GM12801 (cell line): ENCODE results near the gene UQCRFS1.

Experiments used
- TF ChIP-seq, protein P1 (sequence below): IDR thresholded peaks from one replicate; pipeline ENCODE4 v1.5.1; 2011; ENCODE audit warnings: control low read depth; ENCODE audit not compliant: insufficient read length; ENCODE audit errors: extremely low read depth

Gene UQCRFS1

GRCh38 chr19:29239213-29239776 lies 26.3 kb upstream of the UQCRFS1 start:
- TF ChIP-seq, protein P1, sequence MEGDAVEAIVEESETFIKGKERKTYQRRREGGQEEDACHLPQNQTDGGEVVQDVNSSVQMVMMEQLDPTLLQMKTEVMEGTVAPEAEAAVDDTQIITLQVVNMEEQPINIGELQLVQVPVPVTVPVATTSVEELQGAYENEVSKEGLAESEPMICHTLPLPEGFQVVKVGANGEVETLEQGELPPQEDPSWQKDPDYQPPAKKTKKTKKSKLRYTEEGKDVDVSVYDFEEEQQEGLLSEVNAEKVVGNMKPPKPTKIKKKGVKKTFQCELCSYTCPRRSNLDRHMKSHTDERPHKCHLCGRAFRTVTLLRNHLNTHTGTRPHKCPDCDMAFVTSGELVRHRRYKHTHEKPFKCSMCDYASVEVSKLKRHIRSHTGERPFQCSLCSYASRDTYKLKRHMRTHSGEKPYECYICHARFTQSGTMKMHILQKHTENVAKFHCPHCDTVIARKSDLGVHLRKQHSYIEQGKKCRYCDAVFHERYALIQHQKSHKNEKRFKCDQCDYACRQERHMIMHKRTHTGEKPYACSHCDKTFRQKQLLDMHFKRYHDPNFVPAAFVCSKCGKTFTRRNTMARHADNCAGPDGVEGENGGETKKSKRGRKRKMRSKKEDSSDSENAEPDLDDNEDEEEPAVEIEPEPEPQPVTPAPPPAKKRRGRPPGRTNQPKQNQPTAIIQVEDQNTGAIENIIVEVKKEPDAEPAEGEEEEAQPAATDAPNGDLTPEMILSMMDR: no peak

GRCh38 chr19:29233591-29233990 lies 20.6 kb upstream of the UQCRFS1 start:
- TF ChIP-seq, protein P1: no peak

DNA sequence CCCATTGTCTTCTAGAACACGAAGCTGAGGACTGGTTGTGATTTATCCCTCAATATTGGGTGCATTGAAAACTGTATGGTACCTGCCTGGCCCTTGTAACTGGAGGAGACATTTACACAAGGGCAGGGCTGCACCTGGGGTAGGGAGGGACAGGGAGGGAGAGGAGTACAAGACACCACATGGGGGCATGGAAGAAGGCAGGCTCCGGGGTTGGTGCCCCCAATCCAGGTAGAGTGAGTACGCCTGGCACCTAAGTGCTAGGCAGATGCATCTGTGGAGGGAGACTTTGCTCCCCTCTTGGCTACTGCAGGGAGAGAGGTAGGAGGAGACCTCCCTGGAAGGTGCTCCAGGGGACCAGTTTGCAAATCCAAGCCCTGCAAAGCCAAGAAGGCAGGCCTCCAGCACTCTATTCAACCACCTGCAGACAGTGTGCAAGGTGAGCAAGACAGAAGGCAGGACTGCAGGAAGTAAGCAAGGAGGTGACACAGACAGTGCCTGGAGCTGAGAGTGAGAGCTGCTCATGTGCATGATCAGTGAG lies 19.4 kb upstream of the UQCRFS1 start:
- TF ChIP-seq, protein P1: no peak

- TF ChIP-seq, protein P1: no peak
These were observed 4.7 kb upstream of the UQCRFS1 start for GRCh38 chr19:29217616-29218015.

DNA sequence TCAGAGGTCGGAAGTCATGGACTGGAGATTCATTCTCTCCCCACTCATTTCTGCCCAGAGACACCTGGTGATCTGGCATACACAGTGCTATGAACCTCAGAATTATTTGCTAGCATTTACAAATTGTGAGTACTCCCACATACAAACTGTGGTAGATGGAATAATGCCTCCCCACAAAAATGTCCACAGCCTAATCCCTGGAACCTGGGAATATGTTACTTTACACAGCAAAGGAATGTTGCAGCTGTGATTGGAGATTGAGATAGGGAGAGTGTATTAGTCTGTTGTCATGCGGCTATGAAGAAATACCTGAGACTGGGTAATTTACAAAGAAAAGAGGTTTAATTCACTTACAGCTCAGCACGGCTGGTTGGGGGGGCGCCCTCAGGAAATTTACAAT lies 3.1 kb upstream of the UQCRFS1 start:
- TF ChIP-seq, protein P1: no peak

DNA sequence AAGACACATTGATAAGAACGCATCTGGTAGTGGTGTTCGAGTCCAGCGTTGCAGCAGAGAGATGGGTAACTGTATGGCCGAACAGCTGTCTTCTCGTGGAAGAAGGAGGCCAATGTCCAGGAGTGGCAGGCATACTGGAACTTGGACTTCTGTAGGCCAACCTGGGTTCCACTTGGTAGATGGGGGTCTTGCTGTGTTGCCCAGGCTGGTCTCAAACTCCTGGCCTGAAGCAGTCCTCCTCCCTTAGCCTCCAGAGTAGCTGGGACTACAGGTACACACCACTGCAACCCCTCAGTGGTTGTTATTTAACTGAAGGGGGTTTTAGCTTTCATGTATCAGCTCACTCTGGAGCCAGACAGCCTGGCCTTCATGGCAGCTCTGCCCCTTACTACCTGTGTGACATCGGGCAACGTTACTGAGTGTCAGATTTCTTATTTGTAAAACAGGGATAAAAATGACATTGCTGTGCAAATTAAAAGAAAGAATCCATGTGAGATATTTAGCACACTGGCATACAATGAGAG lies 2.4 kb upstream of the UQCRFS1 start:
- TF ChIP-seq, protein P1: no peak

- TF ChIP-seq, protein P1: no peak
These were observed 1.5 kb upstream of the UQCRFS1 start for GRCh38 chr19:29214411-29214810.
